ENCODE results near the gene VTI1A. TPM values are rescaled to one million over a fixed set of nuclear protein-coding genes. Genes with fewer than 3 reads are reported as not detected.

Gene VTI1A
- total RNA-seq, 3 donors from 2014 or later (not counting 1 experiment from before 2014, with no cell fraction given) = 62.6 to 77.6 (median 68.2) TPM

GRCh38 chr10:112758961-112759360, 311.9 kb downstream of the VTI1A start:
- H3K27me3 ChIP-seq (ENCODE audit: control insufficient read depth, insufficient read depth, low read length) = no peaks in the 10 kb centered on the region
- WGBS (ENCODE audit: insufficient coverage) = 96% methylated on average over 1 of the region's 2 CpGs
- DNase-seq = no peak
- H3K27ac ChIP-seq (ENCODE audit: low read length) = no peak overlapping the region
- intact Hi-C loops (cut with micrococcal nuclease) = no loop called here
- H3K9me3 ChIP-seq (ENCODE audit: control insufficient read depth, insufficient read depth, low read length) = no peaks in the 10 kb centered on the region
- Mint-ChIP-seq H3K36me3 (peaks cover 6% of the 10 kb centered on the region), H3K27ac (no peak overlapping the region), H3K27me3 (ENCODE audit: low read depth in 2 of 2) (no peaks in the 10 kb centered on the region), H3K9me3 (no peaks in the 10 kb centered on the region), H3K4me1 (no peaks in the 10 kb centered on the region), H3K4me3 (no peak overlapping the region)
- TF ChIP-seq CTCF (IDR thresholded peaks at IDR 0.05) = no peak
- ATAC-seq = no peak
- no peaks in the 10 kb centered on the region for H3K36me3 ChIP-seq (ENCODE audit: control insufficient read depth, insufficient read depth, low read length)
- H3K4me3 ChIP-seq (ENCODE audit: low read length) = no peak overlapping the region
- no peaks in the 10 kb centered on the region for H3K4me1 ChIP-seq (ENCODE audit: control insufficient read depth, insufficient read depth, low read length)

GRCh38 chr10:112759496-112759895, 312.5 kb downstream of the VTI1A start:
- Histone ChIP-seq H3K27ac (ENCODE audit: low read length) (no peak overlapping the region), H3K4me3 (ENCODE audit: low read length) (no peak overlapping the region), H3K27me3 (ENCODE audit: control insufficient read depth, insufficient read depth, low read length) (no peaks in the 10 kb centered on the region), H3K36me3 (ENCODE audit: control insufficient read depth, insufficient read depth, low read length) (no peaks in the 10 kb centered on the region), H3K4me1 (ENCODE audit: control insufficient read depth, insufficient read depth, low read length) (no peaks in the 10 kb centered on the region), H3K9me3 (ENCODE audit: control insufficient read depth, insufficient read depth, low read length) (no peaks in the 10 kb centered on the region)
- Mint-ChIP-seq H3K27ac (no peak overlapping the region), H3K27me3 (ENCODE audit: low read depth in 2 of 2) (no peaks in the 10 kb centered on the region), H3K9me3 (no peaks in the 10 kb centered on the region), H3K36me3 (peaks cover 1% of the 10 kb centered on the region), H3K4me1 (no peaks in the 10 kb centered on the region), H3K4me3 (no peak overlapping the region)
- DNase-seq (no peak), ATAC-seq (no peak)
- no peak for TF ChIP-seq CTCF (IDR thresholded peaks at IDR 0.05)
- intact Hi-C loops (cut with micrococcal nuclease) = no loop called here
- 97% methylated on average over 6 of the region's 7 CpGs for WGBS (ENCODE audit: insufficient coverage)

- Mint-ChIP-seq H3K4me1 (no peaks in the 10 kb centered on the region), H3K4me3 (no peak overlapping the region), H3K36me3 (no peaks in the 10 kb centered on the region), H3K9me3 (no peaks in the 10 kb centered on the region), H3K27ac (no peak overlapping the region), H3K27me3 (ENCODE audit: low read depth in 2 of 2) (no peaks in the 10 kb centered on the region)
- TF ChIP-seq CTCF (IDR thresholded peaks at IDR 0.05) = no peak
- no peak overlapping the region for H3K4me3 ChIP-seq (ENCODE audit: low read length)
- 100% methylated on average over 1 of the region's 3 CpGs for WGBS (ENCODE audit: insufficient coverage)
- ATAC-seq (no peak), DNase-seq (no peak)
- H3K9me3 ChIP-seq (ENCODE audit: control insufficient read depth, insufficient read depth, low read length) = no peaks in the 10 kb centered on the region
- H3K27ac ChIP-seq (ENCODE audit: low read length) = no peak overlapping the region
- intact Hi-C loops (cut with micrococcal nuclease) = no loop called here
- no peaks in the 10 kb centered on the region for H3K36me3 ChIP-seq (ENCODE audit: control insufficient read depth, insufficient read depth, low read length)
- no peaks in the 10 kb centered on the region for H3K4me1 ChIP-seq (ENCODE audit: control insufficient read depth, insufficient read depth, low read length)
- no peaks in the 10 kb centered on the region for H3K27me3 ChIP-seq (ENCODE audit: control insufficient read depth, insufficient read depth, low read length)
Measured at GRCh38 chr10:112761256-112761655, 314.2 kb downstream of the VTI1A start.

GRCh38 chr10:112763916-112764520, 317.0 kb downstream of the VTI1A start:
- H3K9me3 ChIP-seq (ENCODE audit: control insufficient read depth, insufficient read depth, low read length) = no peaks in the 10 kb centered on the region
- DNase-seq (no peak), ATAC-seq (peak in 1 of 3 donors; percentile 21)
- Mint-ChIP-seq H3K4me1 (peaks cover 0 to 5% of the 10 kb centered on the region in 2 donors), H3K9me3 (no peaks in the 10 kb centered on the region), H3K36me3 (no peaks in the 10 kb centered on the region), H3K27ac (no peak overlapping the region), H3K4me3 (no peak overlapping the region), H3K27me3 (ENCODE audit: low read depth in 2 of 2) (no peaks in the 10 kb centered on the region)
- no peaks in the 10 kb centered on the region for H3K27me3 ChIP-seq (ENCODE audit: control insufficient read depth, insufficient read depth, low read length)
- H3K4me3 ChIP-seq (ENCODE audit: low read length) = no peak overlapping the region
- no peaks in the 10 kb centered on the region for H3K36me3 ChIP-seq (ENCODE audit: control insufficient read depth, insufficient read depth, low read length)
- H3K4me1 ChIP-seq (ENCODE audit: control insufficient read depth, insufficient read depth, low read length) = no peaks in the 10 kb centered on the region
- WGBS (ENCODE audit: insufficient coverage) = 95% methylated on average over 10 of the region's 11 CpGs
- H3K27ac ChIP-seq (ENCODE audit: low read length) = no peak overlapping the region
- intact Hi-C loops (cut with micrococcal nuclease) = no loop called here
- no peak for TF ChIP-seq CTCF (IDR thresholded peaks at IDR 0.05)
